ENCODE results near the gene EVC.

GRCh38 chr4:5784960-5785611 is 74.1 kb downstream of the EVC start:
- TF ChIP-seq CTCF (IDR thresholded peaks at IDR 0.05) (no peak), POLR2A (IDR thresholded peaks at IDR 0.05) (no peak)

All from lower leg skin (tissue), 3 donors.